Spleen (tissue), 11 donors: Measurements from ENCODE around the gene WASL. TPM values are rescaled to one million over a fixed set of nuclear protein-coding genes. Genes with fewer than 3 reads are reported as not detected.
"Not testable (repeated sequence)": the region's sequence is repeated elsewhere in the genome, so short reads cannot be mapped to it uniquely, and the experiment has no call there.

ENCODE experiments used
- DNase-seq: peaks from one replicate; pipeline ENCODE4 v3.0.0-alpha.2; 2020
- H3K27ac ChIP-seq, 8 donors: fragments of 200-600 bp; sonication (generic) in 7 of 8; 1 replicate in 4 of 8; 2 replicates in 4 of 8; pipeline versions ENCODE4 v1.5.0 to v1.8.0; 2016 to 2021; ENCODE audit warnings: inconsistent platforms in 4 of 8, mild to moderate bottlenecking in 4 of 8, moderate library complexity in 1 of 8
- H3K27me3 ChIP-seq, 7 donors: fragments of 200-600 bp; sonication (generic) in 6 of 7; replicated peaks in 1 of 7; 1 replicate in 4 of 7; 2 replicates in 3 of 7; pipeline versions ENCODE4 v1.5.0 to v1.8.0; 2016 to 2021; ENCODE audit warnings: inconsistent platforms in 3 of 7, mild to moderate bottlenecking in 1 of 7
- H3K36me3 ChIP-seq, 6 donors: fragments of 200-600 bp; sonication (generic) in 5 of 6; 1 replicate in 4 of 6; 2 replicates in 2 of 6; pipeline versions ENCODE4 v1.5.0 to v1.8.0; 2016 to 2021; ENCODE audit warnings: inconsistent platforms in 2 of 6
- H3K4me1 ChIP-seq, 6 donors: fragments of 200-600 bp; sonication (generic) in 5 of 6; 1 replicate in 3 of 6; 2 replicates in 3 of 6; pipeline versions ENCODE4 v1.5.0 to v1.8.0; 2016 to 2021; ENCODE audit warnings: inconsistent platforms in 3 of 6
- H3K4me3 ChIP-seq, 8 donors: fragments of 200-600 bp; sonication (generic) in 7 of 8; 1 replicate in 4 of 8; 2 replicates in 4 of 8; pipeline versions ENCODE4 v1.5.0 to v1.8.0; 2016 to 2021; ENCODE audit warnings: inconsistent platforms in 4 of 8, mild to moderate bottlenecking in 4 of 8, moderate library complexity in 2 of 8
- H3K9me3 ChIP-seq, 8 donors: fragments of 200-600 bp; sonication (generic) in 7 of 8; 1 replicate in 4 of 8; 2 replicates in 4 of 8; pipeline versions ENCODE4 v1.5.0 to v1.8.0; 2016 to 2021; ENCODE audit warnings: inconsistent platforms in 4 of 8
- CTCF ChIP-seq, 11 experiments: fragments of 200-600 bp in 7 of 11; fragments of 450-650 bp in 4 of 11; sonication (generic) in 4 of 11; IDR thresholded peaks in 8 of 11; conservative IDR thresholded peaks in 3 of 11; 1 replicate in 7 of 11; 2 replicates in 4 of 11; pipeline versions ENCODE4 v1.4.0 to v1.8.0; 2016 to 2021; ENCODE audit warnings: antibody characterized with exemption in 11 of 11, inconsistent platforms in 4 of 11, mild to moderate bottlenecking in 1 of 11
- POLR2A ChIP-seq, 3 donors: fragments of 450-650 bp; IDR thresholded peaks; one replicate each; pipeline ENCODE4 v1.5.1; 2017; ENCODE audit warnings: antibody characterized with exemption in 3 of 3, mild to moderate bottlenecking in 1 of 3
- POLR2AphosphoS5 ChIP-seq, 3 donors: sonication (generic); formaldehyde crosslinking; IDR thresholded peaks; one replicate each; pipeline ENCODE4 v1.5.1; 2017; ENCODE audit warnings: antibody characterized with exemption in 3 of 3
- WGBS, 5 donors: extraction: QIAGEN DNeasy Blood & Tissue Kit in 3 of 5; methylation state at CpG; one replicate each; pipeline versions ENCODE4 v1.1.5 to v1.1.7; 2013 to 2018; 5-methylcytosine and 5-hydroxymethylcytosine counted together
- intact Hi-C: fragments of 100-400 bp; cut with DNase I; formaldehyde crosslinking; loops from one replicate; pipeline ENCODE4 v1.15.0; 2023; ENCODE audit warnings: low total_unique reads
- polyA plus RNA-seq, 3 donors: library from polyadenylated mRNA; stranded (reverse); fragments of 200-250 nt; gene quantifications; one replicate each; pipeline ENCODE4 v1.2.1, GENCODE V29; 2013
- total RNA-seq, 7 donors: library from RNA; depleted of rRNA in 3 of 7; stranded (reverse); fragments of >200 nt in 3 of 7; fragmentation: NEBNext Ultra II Directional in 4 of 7; extraction: Animal tissue kit (Norgen Biotek cat#: 25700) in 4 of 7; gene quantifications; one replicate each; pipeline versions ENCODE4 v1.1.0 to v1.2.1, GENCODE V29; 2016 to 2021
- donor health status: healthy with polysubstance abuse.
- donor health status: DM: no; HTN: no; CAD: no; lungs with moderate emphysema.
- donor health status: DM: no; HTN: no; CAD: no.
- donor health status: Bipolar disorder and iron deficiency.
- donor health status: healthy.
- donor health status: DM: no; HTN: no; CAD: no.
- donor health status: DM: yes; HTN: yes; CAD: no.

The WASL gene
- total and polyA plus RNA-seq, 10 donors, result 5.3 to 31.0 (median 26.3) TPM

DNA sequence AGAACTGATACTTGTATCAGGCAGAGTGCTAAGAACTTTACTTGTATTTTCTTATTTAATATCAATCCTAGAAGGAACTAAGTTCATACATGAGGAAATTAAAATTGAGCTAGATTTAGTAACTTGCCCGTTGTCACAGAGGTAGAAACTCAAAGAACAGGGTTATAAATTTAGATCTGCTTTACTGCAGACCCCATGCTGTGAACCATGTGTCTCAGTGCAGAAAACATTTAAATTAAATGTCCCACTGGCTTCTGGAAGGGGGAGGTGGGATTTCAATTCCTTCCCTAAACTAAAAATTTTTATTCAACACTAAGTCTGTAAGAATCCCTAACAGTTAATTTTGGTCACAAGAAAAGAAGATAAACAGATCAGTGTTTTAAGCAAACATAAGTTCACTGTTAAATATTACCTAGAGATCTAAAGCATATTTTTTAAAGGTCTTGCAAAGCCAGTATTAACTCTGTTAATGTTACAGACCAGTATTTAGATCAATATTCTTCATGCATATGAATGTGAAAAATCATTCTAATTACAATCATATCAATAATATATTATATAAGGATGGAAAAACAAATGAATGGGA is 23.1 kb downstream of the WASL start:
- Histone ChIP-seq H3K4me3 (no peak overlapping the region), H3K36me3 (peaks cover 0 to 6% (median 0%) of the 10 kb centered on the region in 6 donors), H3K4me1 (peaks cover 9 to 60% (median 38%) of the 10 kb centered on the region in 6 donors), H3K27ac (no peak overlapping the region), H3K9me3 (no peaks in the 10 kb centered on the region), H3K27me3 (no peaks in the 10 kb centered on the region)
- no peak for TF ChIP-seq CTCF (IDR thresholded peaks at IDR 0.05 in 8 of 11, conservative IDR thresholded peaks at IDR 0.05 in 3 of 11)
- intact Hi-C loops, result no loop called here
- WGBS, 5 donors, result 22 to 44% (median 27%) methylated on average over 1 of the region's 1 CpG
- DNase-seq, result no peak

DNA sequence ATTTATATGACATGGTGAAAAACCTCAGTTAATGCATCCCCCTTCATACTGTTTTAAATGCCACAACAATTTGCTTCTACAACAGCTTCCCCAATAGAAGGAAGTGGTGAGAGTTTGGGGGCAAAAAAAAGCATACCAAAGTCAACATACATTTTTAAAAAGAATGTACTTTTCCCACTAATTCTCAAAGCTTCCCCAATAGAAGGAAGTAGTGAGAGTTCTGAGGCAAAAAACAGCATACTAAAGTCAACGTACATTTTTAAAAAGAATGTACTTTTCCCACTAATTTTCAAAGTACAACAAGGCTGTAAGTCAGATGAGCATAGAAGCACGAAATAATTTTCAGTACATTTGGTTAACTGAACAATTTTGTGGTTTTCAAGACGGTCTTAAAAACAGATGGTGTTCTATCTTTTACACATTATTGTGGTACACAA is 24.0 kb downstream of the WASL start:
- H3K9me3 ChIP-seq, result no peaks in the 10 kb centered on the region
- TF ChIP-seq CTCF (IDR thresholded peaks at IDR 0.05 in 8 of 11, conservative IDR thresholded peaks at IDR 0.05 in 3 of 11) (no peak), POLR2A (IDR thresholded peaks at IDR 0.05) (no peak), POLR2AphosphoS5 (IDR thresholded peaks at IDR 0.05) (no peak)
- H3K36me3 ChIP-seq, result peaks cover 0 to 6% (median 0%) of the 10 kb centered on the region in 6 donors
- no peak overlapping the region for H3K4me3 ChIP-seq
- intact Hi-C loops, result no loop called here
- no peaks in the 10 kb centered on the region for H3K27me3 ChIP-seq
- no peak overlapping the region for H3K27ac ChIP-seq
- no peak for DNase-seq
- 13 to 34% (median 28%) methylated on average over 3 of the region's 3 CpGs for whole genome bisulfite sequencing, 5 donors
- peaks cover 9 to 68% (median 46%) of the 10 kb centered on the region in 6 donors for H3K4me1 ChIP-seq

DNA sequence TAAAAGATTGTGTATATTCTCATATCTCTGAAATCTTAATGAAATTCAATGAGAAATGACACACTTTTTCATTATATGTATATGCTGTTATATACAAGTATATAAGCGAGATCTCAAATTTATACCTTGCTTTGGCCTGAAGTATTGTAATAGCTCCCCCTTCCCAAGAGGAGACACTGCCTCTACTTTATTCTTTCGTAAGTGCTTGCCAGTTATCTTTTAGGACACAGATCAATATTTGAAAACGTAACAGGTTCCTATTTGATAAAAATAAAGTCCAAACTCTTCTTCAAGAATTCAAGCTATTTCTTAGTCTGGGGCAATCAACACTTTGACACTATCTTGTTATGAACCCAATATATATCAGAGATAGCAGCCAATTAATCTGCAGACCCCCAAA is 24.9 kb downstream of the WASL start:
- Histone ChIP-seq H3K4me1 (peaks cover 12 to 77% (median 54%) of the 10 kb centered on the region in 6 donors), H3K9me3 (no peaks in the 10 kb centered on the region), H3K4me3 (no peak overlapping the region), H3K27ac (no peak overlapping the region), H3K27me3 (no peaks in the 10 kb centered on the region), H3K36me3 (peaks cover 0 to 6% (median 0%) of the 10 kb centered on the region in 6 donors)
- no peak for DNase-seq
- TF ChIP-seq CTCF (IDR thresholded peaks at IDR 0.05 in 8 of 11, conservative IDR thresholded peaks at IDR 0.05 in 3 of 11) (no peak), POLR2A (IDR thresholded peaks at IDR 0.05) (no peak), POLR2AphosphoS5 (IDR thresholded peaks at IDR 0.05) (no peak)
- intact Hi-C loops, result no loop called here
- WGBS, 5 donors, result 90 to 98% (median 95%) methylated on average over 3 of the region's 3 CpGs

DNA sequence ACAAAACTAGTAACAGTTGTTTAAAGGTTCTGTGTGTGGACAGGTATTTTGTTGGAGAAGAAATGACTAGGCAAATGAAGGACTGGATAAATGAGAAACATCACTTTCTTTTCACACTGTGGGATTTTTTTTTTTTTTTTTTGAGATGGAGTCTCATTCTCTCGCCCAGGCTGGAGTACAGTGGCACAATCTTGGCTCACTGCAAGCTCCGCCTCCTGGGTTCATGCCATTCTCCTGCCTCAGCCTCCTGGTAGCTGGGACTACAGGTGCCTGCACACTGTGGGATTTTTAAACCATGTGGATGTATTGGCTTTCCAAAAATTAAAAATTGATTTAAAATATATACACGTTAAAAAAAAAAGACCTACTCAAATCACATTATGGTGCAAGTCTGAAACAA is 28.3 kb downstream of the WASL start:
- intact Hi-C loops, H3K27me3 ChIP-seq, H3K36me3 ChIP-seq, H3K4me3 ChIP-seq, H3K27ac ChIP-seq, H3K9me3 ChIP-seq, DNase-seq: not testable (repeated sequence)
- WGBS, 5 donors, result 82 to 91% (median 87%) methylated on average over 3 of the region's 3 CpGs
- H3K4me1 ChIP-seq, result peaks cover 3 to 61% (median 48%) of the 10 kb centered on the region in 6 donors
